Activated gamma-delta T cell treated with Interleukin-2 at 50 U/mL for 16 hours (primary cell): ENCODE results near the gene RUVBL1.
A peak's percentile ranks its signal among the peaks of the same experiment; 100 is the strongest.

Experiments used
- DNase-seq: peaks from one replicate; pipeline ENCODE4 v3.0.0-alpha.2; 2020

The RUVBL1 gene

GRCh38 chr3:128064962-128065361, 58.6 kb downstream of the RUVBL1 start:
- DNase-seq = no peak

DNA sequence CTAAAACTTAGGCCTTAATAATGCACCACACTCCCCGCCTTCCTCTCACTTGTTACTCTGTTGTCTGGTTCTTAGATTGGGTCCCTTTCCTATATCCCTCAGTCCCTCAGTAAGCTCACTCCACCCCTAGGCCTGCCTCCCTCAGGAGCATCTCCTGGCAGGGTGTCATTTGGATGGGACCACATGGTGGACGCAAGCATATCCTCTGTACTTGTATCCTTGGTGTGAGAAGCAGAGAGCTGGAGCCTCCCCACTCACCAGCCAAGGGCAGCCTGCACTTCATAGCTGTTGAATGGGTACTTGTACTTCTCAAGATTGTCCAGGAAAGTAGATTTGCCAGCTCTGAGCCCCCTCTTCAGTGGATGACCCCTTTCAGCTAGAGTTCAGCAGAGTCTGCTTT, 59.7 kb downstream of the RUVBL1 start:
- DNase-seq = no peak

DNA sequence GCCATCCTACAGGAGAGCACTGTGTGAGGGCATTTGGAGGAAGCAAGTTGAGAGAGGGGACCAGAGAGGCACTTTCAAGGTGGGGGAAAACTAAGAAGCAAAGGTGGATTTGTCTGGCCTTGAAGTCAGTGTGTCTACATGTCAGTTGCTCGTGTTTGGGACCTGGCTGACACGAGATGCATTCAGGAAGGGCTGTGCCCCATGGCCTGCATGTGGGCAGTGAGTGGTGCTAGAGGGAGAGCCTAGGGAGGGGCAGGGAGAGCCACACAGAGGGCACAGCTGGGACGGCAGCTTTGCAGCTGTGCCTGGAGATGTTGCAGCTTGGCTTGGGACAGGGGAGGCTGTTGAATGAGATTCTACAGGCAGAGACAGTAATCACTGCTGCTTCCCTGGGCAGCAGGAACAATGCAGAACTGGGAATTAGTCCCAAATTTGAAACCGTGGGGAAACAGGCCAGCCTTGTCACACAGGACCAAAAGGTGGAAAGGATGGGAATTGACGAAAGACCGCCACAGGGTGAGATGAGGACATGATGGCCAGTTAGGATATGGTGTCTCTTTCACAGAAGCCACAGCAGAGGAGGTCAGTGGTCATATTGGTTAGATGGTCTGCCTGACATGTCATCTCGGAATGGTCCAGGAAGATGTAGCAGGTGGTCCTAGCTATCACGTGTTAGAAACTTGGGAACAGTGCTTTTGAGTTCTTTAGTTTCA, 61.4 kb downstream of the RUVBL1 start:
- DNase-seq = no peak

DNA sequence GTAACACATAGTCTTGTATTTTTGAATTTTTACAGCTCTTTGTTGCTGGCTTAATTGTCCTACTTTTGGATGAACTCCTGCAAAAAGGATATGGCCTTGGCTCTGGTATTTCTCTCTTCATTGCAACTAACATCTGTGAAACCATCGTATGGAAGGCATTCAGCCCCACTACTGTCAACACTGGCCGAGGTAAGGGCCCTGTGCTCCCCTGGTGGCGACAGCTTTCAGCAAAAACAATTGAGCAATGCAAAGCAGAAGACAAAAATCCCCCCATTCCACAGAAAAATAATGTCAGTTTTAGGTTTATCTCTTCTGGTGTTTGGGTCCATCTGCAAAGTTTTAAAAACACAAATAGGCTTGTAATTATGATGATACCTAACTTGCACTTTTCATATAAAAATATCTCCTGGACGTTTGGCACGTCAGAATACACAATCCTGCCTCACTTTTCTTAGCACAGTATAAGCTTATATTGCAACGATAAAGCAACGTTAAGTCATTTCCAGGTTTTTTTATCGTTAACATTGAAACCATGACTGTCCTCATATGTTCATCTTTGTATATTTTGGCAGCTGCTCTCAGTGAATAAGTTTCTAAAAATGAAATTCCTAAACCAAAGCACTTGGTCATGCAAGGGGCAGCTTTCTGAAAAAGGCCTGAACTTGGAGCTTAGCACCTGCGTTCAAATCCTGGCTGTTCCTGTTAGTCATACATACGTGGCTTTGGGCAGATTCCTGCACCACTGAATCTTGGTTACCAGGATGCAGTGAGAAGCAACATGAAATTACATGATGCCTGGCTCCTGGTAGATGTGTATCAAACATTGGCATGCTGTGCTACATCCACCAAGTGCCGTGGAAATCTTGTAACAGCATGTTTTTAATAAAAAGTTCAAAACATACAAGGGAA, 62.9 kb downstream of the RUVBL1 start:
- DNase-seq = no peak

- DNase-seq = no peak
Observed at GRCh38 chr3:128056258-128056657, 67.4 kb downstream of the RUVBL1 start.

GRCh38 chr3:128054367-128054766, 69.2 kb downstream of the RUVBL1 start:
- no peak for DNase-seq

GRCh38 chr3:128053614-128054013, 70.0 kb downstream of the RUVBL1 start:
- DNase-seq = no peak

GRCh38 chr3:128052595-128053351, 70.8 kb downstream of the RUVBL1 start:
- no peak for DNase-seq

DNA sequence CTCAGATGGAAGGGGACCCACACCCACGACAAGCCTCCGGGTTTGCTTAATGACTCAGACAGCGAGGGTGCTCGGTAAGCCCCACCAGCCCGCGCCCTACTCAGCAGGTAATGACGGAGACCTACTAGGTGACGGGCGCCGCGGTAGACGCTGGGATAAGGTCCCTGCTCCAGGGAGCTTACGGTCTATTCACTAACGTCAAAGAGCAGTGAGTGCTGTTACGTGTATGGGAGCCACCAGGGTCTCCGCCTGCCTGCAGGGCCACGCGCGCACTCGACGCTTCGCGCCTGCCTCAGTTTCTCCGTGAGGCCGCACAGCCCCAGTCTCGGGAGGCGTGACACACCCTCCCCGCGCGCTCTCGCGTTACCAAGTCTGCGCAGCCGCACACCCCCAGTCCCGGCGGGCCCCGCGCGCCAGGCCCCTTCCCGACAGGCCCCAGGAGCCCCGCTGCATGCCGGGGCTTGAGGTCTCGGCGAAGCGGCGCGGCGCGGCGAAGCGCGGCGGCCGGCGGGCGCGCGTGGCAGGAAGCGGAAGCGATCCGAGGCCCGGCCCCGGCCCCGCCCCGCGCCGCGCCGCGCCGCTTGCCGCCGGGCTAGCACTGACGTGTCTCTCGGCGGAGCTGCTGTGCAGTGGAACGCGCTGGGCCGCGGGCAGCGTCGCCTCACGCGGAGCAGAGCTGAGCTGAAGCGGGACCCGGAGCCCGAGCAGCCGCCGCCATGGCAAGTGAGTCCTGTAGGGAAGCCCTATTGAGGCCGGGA, 71.6 kb downstream of the RUVBL1 start, which contains the start of gene SEC61A1:
Gene SEC61A1, plus strand, starts transcription at position 601 of the 758 bp plus-strand sequence. Its CDS starts 116 bp downstream, at position 717.
- peak; percentile 93 for DNase-seq

DNA sequence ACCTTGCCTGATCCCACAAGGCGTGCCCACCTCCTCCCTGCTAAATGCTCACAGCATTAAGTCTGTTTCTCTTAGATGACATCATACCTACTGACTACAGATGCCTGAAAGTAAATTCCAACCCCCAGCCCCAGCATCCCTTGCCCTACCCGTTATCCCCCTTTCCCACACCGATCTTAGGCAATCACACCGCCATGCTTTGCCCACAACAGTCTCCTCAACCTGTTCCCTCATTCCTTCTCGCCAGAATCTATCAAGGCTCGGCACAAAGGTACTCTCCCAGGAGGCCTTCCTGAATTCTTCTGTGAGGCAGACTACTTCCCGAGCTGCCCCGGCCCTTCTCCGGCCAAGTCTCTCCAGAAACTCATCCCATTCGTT, 72.2 kb downstream of the RUVBL1 start:
- no peak for DNase-seq

DNA sequence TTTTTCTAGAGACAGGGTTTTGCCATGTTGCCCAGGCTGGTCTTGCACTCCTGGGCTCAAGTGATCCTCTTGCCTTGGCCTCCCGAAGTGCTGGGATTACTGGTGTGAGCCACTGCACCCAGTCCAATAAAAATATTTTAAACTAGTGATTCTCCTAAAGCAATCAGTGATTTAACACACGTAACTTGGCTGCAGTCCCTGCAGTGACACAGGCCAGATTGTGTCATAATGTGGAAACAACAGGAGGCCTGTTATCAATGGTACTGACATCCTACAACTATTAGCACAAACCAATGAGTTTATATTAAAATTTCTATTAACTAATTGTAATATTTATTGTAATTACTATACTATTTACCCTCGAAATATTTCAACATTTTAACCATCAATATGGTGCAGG, 73.0 kb downstream of the RUVBL1 start:
- no peak for DNase-seq

DNA sequence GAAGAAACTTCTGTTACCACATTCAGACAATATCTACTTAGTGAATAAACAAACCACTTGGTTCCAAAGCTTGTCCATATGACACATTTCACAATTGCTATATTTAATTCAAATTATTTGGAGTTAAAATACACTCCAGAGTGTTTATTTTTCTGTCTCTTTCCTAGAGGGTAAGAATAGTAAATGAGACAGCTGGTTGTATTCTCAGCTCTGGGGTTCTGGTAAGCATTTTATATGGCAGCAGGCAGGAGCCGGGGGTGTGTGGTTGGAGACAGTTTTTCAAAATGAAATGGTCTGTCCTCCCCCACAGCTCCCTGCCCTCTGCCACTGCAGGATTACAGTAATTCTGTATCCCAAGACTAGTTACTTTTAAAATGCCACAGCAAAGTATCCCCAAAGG, 82.3 kb downstream of the RUVBL1 start:
- no peak for DNase-seq

DNA sequence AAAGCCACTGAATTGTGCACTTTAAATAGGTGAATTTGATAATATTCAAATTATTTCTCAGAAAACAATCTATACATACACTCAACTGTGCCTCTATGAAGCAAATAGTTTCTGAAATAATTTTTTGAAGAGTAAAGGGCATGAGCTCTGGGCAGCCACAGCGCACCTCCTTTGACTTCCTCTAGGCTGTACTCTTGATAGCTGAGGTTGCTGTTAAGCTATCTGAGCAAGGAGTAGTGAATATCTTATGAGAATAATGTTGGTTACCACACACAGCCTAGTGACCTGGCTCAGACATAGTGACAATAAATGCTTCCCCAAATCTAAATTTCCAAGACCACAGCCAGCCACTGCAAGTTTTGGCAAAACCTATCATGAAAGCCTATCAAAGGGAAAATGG, 83.0 kb downstream of the RUVBL1 start:
- no peak for DNase-seq

GRCh38 chr3:128040041-128040440, 83.6 kb downstream of the RUVBL1 start:
- DNase-seq = no peak

DNA sequence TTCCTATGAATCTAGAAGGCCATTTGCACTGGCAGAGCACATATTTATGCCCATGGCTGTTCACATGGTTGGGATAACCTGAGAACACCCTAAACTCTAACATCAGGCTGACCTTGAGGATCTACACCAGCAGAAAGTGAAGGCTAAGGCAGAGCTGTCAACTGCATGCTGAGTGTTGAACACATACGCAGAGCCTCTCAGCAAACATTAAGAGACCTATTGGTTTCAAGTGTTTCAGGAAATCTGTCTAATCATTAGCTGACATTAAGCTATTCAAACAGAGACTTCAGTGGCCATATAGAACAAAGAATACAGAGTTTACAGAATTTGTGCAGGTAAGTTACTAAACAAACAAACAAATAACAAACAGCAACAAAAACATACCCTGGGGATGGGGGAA, 87.5 kb downstream of the RUVBL1 start:
- DNase-seq = no peak

DNA sequence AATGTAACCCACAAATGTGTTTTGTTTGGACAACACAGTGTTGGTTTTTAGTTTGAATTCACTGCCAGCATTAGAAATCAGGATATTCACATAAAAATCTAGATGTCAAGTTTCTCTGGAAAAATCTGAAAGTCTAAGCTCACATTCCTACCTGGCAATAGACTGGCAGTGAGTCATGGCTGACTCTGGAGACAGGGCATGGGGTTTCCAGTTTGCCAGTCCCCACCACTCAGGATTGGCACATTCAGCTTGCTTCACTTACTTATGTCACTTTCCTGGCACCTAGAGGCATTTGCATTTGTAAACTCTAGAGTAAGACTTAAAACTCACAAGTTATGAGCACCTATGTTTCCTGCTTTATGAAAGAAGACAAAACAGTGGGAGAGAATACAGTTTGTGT, 90.5 kb downstream of the RUVBL1 start:
- DNase-seq = no peak
